GM21526 (cell line): ENCODE measurements around the gene KIF5C.

Experiments used
- ATAC-seq: cut with Tn5 transposase; IDR thresholded peaks from one replicate; pipeline ENCODE4 v1.9.1; 2021; ENCODE audit warnings: moderate library complexity; ENCODE audit not compliant: unreplicated experiment, low FRiP score

The KIF5C gene

DNA sequence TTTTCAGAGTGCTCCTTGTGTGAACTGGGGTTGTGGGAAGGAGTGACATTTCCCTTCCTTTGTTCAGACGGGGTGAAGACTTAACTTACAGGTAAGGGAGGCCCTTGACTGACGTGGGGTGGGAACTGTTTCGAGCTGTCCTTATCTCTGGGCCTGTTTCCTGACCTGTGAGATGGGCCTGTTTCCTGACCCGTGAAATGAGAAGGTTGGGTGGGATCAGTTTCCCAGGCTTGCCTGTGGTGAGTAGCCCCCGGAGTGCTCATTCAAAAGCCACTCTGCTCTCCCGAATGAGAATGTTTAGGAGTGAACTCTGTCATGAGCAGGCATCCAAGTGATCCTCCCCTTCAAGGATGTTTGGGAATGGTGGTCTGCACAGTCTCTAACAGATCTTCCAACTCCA is 159.4 kb downstream of the KIF5C start:
- no peak for ATAC-seq

DNA sequence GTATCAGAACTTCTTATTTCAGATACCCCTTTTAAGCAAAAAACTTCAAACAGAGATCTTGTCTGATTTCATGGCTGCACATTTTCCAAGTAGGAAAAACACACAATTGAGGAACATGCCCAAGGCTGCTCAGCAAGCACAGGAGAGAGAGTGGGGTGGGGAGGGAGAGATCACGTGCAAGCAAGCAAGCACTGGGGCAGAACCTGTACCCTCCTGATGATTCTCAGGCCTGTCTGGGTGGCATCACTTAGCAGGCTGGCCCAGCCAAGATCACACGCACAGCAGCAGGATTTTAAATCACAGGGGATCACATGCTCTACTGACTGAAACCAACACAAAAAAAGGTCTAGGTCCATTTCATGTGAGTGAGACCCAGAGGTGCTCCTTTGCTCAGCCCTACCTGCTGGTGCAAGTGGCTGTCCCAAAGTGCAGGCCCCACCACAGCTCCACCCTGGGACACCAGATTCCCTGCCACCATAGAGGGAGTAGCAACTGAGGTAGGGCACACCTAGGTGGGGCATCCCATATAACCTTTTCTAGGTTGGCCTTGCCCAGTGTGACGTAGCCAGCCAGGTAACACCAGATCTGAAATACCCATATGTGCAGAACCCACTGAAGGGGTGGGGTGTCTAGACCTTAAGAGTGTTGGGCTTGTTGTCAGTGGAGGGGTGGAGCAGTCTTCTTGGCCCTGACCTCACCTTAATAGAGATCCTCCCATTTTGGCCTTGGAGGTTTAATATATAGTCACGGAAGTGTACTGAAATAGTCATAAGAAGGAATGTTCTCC is 161.7 kb downstream of the KIF5C start:
- no peak for ATAC-seq

GRCh38 chr2:149037851-149038250 is 162.8 kb downstream of the KIF5C start:
- ATAC-seq, result no peak

- peak; percentile 73 for ATAC-seq
Observed at GRCh38 chr2:149038442-149039212, 163.6 kb downstream of the KIF5C start, which contains the start of gene LYPD6B. LYPD6B (plus strand) TSS chr2:149038699; CDS start chr2:149130949, 92,250 bp downstream.

- ATAC-seq, result no peak
Observed at GRCh38 chr2:149039213-149039724, 164.2 kb downstream of the KIF5C start.

DNA sequence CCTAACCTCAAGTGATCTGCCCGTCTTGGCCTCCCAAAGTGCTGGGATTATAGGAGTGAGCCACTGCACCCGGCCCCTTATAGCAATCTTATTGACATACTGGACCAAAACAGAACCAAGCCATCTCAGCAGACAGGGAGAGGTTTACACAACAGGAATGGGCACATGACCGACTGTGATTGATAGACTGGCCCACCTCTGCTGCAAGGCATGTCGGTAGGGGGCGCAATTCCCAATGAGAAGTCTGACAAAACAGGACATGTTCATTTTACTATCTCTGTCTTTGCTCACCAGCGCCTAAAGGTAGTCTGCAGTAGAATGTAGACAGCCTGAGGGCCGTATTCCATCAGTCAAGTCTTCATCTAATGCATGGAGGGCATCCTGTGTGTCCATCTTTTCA is 165.4 kb downstream of the KIF5C start:
- ATAC-seq, result no peak

GRCh38 chr2:149041482-149041881 is 166.5 kb downstream of the KIF5C start:
- ATAC-seq, result no peak

DNA sequence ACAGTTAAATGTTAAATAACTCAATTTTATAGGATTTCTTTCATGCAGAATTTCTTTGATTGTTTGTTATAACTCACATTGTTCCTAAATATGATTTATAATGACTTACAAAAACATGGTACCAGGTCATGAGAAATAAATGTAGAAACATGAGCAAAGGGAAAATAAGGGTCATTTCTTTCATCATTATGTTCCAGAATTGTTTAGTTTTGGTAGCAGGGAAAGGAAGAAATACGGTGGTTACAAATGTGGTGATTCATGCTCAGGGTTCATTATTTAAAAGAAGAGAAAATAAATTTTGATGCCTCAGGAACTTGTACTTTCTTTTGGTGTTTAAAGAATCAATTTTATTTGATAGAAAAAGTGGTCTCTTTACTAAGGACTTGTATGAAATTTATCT is 167.9 kb downstream of the KIF5C start:
- ATAC-seq, result no peak

GRCh38 chr2:149044500-149044899 is 169.5 kb downstream of the KIF5C start:
- no peak for ATAC-seq

GRCh38 chr2:149047118-149047517 is 172.1 kb downstream of the KIF5C start:
- no peak for ATAC-seq

GRCh38 chr2:149049142-149049541 is 174.1 kb downstream of the KIF5C start:
- no peak for ATAC-seq

DNA sequence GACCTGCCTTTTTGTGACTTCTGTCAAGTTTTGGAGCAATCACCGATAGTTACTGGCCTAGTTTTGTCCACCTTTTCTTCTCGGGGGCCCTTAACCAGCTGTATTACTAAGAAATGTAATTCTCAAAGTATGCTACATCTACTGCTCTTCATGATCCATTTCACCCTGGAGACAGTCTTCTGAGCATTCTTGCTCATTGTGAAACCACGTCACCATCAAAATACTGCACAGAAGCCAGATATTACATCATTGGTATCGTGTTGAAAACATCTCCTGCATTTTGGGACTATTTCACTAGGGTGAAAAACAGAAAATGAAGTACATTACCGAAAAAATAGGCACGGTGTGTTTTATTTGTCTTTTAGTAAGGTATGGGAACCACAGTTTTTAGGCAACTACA is 175.2 kb downstream of the KIF5C start:
- peak; percentile 97 for ATAC-seq

GRCh38 chr2:149055751-149056150 is 180.7 kb downstream of the KIF5C start:
- no peak for ATAC-seq

DNA sequence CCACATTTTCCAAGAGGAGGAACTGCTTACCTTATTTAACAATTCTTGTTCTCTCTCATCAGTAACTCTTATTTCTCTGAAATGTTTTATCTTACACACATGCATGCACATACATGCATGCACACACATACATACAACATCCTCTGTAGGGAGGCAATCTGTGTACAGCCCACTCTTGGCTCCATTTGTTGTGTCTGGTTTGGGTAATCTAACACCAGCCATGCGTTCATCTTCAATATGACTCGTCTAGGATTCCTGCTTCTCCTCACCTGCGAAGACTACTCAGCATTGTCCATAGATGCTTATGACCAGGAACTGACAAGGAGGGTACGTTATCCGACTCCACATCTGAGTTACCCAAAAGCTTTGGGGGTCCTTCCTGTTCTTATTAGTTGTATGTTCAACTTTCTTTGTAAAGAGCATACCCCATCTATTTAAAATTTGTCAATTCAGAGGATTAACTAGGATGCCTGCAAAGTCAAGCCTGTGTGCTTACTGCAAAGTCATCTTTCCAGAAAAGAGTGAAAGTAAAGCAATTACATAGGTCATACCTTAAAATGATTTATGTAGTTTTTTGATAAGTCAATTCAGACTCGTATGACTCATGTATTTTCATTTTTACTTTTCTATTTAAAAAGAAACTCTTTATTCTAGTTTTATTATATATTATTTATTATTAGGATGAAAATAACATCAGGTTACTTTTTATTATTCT is 181.7 kb downstream of the KIF5C start:
- ATAC-seq, result no peak

- no peak for ATAC-seq
Observed at GRCh38 chr2:149057401-149057800, 182.4 kb downstream of the KIF5C start.

DNA sequence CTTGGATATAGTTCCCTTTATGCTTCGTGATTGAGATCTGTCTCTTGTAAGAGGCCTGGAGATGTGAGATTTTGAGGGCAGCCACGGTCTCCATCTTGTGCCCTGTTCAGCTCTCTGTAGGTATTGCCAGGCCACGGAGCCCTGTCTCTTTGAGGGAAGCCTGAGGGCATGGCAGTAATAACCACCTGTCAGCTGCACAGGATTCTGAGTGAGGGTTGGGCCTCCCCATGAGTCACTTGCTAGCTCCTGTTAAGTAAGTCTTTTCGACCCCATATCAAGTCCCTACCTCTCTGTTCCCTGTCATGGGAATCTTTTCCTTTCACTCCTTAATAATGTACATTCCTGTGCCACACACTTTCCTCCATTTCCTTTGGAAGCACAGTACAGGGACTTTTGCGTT is 183.9 kb downstream of the KIF5C start:
- no peak for ATAC-seq

GRCh38 chr2:149059822-149060221 is 184.8 kb downstream of the KIF5C start:
- ATAC-seq, result no peak

DNA sequence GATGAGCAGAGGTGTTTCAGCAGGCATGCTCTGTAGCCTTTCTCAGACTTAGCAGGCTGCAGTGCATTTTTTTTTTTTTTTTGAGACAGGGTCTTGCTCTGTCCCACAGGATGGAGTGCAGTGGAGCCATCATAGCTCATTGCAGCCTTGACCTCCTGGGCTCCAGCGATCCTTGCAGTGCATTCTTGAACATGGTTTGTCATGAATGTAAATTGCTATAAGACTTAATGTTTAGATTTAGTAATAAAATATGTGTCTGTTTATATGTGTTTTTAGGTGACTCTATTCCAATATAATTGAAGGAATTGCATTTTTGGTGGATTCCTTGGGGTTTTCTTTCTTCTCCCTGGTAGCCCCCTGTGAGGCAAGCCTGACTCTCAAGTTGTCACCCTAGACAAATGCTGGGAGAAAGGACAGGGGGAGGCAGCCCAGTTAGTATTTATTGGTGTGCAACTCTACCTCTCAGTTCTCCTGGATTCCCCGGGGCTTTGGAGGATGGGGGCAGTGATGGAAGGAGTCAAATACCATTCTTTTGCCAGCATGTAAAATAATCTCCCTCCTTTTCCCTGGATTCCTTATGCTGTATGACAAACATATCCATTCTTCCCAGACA is 186.2 kb downstream of the KIF5C start:
- no peak for ATAC-seq

DNA sequence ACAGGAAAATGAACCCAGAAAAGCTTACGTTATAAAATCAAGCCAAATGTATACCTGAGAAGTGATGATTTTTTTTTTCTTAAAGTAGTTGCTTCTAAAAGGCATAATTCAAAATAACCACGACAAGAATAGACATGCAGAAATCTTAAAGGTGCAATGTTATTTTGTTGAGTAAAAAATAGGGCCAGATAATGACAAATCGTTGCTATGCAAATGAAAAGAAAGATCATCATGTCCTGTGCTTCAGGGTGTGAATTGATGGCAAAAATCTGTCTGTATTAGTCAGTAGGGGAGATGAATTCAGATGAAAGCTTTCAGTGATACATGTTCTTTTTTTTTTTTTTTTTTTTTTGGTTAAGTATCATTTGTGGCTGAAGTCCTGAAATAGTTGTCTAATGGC is 187.5 kb downstream of the KIF5C start:
- ATAC-seq, result no peak

GRCh38 chr2:149063177-149063576 is 188.2 kb downstream of the KIF5C start:
- no peak for ATAC-seq
